MM.1S (cell line): Measurements from ENCODE around the gene PPAN.

ENCODE experiments used
- EZH2 ChIP-seq: fragments of 300-600 bp; sonication (generic); optimal IDR thresholded peaks from 2 replicates; pipeline ENCODE3; 2017; ENCODE audit warnings: low read depth, mild to moderate bottlenecking, antibody characterized with exemption, low read length, mixed read lengths
- EZH2phosphoT487 ChIP-seq: fragments of 300-600 bp; sonication (generic); IDR thresholded peaks from 2 replicates; pipeline ENCODE4 v1.6.1; 2018; ENCODE audit warnings: antibody characterized with exemption, low read length
- TF ChIP-seq, protein P1 (sequence below): fragments of 300-600 bp; sonication (generic); IDR thresholded peaks from 2 replicates; pipeline ENCODE4 v1.5.1; 2016; ENCODE audit warnings: antibody characterized with exemption, low read length, mixed read lengths

DNA sequence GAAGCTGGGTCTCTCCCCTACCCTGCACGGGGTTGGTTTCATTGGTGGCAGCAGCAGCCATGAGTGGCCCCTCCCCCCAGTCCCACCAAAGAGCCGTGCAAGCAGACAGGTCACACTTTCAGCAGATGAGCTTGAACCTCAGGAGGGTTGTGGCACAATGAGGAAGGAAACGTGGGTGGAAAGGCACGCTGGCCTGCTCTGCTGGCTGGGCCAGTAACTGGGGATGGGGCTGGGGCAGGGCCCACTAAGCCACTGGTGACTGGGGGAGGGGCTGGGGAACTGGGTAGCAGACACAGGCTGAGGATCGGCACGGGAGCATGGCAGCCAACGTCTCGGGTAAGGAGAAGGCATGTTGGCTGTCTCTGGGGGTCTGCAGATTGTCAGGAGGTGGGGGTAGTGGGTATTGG is 5.2 kb downstream of the PPAN start, which contains the start of gene P2RY11:
- TF ChIP-seq, protein P1, sequence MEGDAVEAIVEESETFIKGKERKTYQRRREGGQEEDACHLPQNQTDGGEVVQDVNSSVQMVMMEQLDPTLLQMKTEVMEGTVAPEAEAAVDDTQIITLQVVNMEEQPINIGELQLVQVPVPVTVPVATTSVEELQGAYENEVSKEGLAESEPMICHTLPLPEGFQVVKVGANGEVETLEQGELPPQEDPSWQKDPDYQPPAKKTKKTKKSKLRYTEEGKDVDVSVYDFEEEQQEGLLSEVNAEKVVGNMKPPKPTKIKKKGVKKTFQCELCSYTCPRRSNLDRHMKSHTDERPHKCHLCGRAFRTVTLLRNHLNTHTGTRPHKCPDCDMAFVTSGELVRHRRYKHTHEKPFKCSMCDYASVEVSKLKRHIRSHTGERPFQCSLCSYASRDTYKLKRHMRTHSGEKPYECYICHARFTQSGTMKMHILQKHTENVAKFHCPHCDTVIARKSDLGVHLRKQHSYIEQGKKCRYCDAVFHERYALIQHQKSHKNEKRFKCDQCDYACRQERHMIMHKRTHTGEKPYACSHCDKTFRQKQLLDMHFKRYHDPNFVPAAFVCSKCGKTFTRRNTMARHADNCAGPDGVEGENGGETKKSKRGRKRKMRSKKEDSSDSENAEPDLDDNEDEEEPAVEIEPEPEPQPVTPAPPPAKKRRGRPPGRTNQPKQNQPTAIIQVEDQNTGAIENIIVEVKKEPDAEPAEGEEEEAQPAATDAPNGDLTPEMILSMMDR, result no peak
- TF ChIP-seq EZH2 (no peak), EZH2phosphoT487 (no peak)
